ENCODE data around the gene GCAT.

GRCh38 chr22:37764622-37765021 lies 43.1 kb upstream of the GCAT start:
- TF ChIP-seq CTCF (IDR thresholded peaks at IDR 0.05) (no peak), POLR2AphosphoS5 (IDR thresholded peaks at IDR 0.05) (no peak)
